ENCODE data around the gene FAM135A.
"Not testable (repeated sequence)": the region's sequence is repeated elsewhere in the genome, so short reads cannot be mapped to it uniquely, and the experiment has no call there.

Gene FAM135A

GRCh38 chr6:70415247-70415646 lies 1.9 kb downstream of the FAM135A start:
- ATAC-seq, result no peak
- no peak overlapping the region for H3K27ac Mint-ChIP-seq

GRCh38 chr6:70415660-70416059 lies 2.4 kb downstream of the FAM135A start:
- Mint-ChIP-seq H3K4me3 (peak overlapping the region; percentile 87), H3K36me3 (peaks cover 14% of the 10 kb centered on the region), H3K4me1 (peaks cover 23% of the 10 kb centered on the region), H3K9me3 (no peaks in the 10 kb centered on the region), H3K27ac (no peak overlapping the region)
- DNase-seq (ENCODE audit: low spot score in 2 of 2) (no peak), ATAC-seq (no peak)

More at GRCh38 chr6:70415247-70415646, 1.9 kb downstream of the FAM135A start:
- peaks cover 23% of the 10 kb centered on the region for H3K4me1 Mint-ChIP-seq
- peaks cover 14% of the 10 kb centered on the region for H3K36me3 Mint-ChIP-seq
- peak overlapping the region; percentile 87 for H3K4me3 Mint-ChIP-seq
- no peaks in the 10 kb centered on the region for H3K9me3 Mint-ChIP-seq
- DNase-seq (ENCODE audit: low spot score in 2 of 2), result no peak

DNA sequence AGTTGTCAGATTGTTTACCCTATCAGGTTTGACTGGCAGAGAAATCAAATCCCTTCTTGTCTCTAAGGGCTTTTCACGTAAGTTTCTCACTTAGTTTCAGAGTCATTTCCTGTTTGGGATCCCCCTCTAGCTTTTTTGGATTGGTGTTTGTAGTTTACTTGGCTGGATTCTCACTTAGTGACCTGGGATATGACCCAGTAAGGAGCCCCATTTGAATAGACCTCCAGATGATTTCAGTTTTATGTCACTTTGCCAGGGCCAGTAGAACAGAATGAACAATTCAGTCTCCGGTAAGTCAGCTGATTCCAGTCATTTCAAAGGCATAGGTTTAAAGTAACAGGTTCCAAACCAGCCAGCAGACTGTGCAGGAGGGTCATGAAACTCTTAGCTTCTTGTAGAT lies 8.2 kb downstream of the FAM135A start:
- Mint-ChIP-seq H3K27ac (no peak overlapping the region), H3K36me3 (peaks cover 5% of the 10 kb centered on the region), H3K4me3 (no peak overlapping the region), H3K4me1 (no peaks in the 10 kb centered on the region), H3K9me3 (no peaks in the 10 kb centered on the region)
- ATAC-seq (no peak), DNase-seq (ENCODE audit: low spot score in 2 of 2) (no peak)

GRCh38 chr6:70423189-70424134 lies 10.2 kb downstream of the FAM135A start:
- no peak for DNase-seq (ENCODE audit: low spot score in 2 of 2)
- Mint-ChIP-seq H3K4me3 (no peak overlapping the region), H3K27ac (no peak overlapping the region), H3K36me3 (peaks cover 7% of the 10 kb centered on the region), H3K4me1 (no peaks in the 10 kb centered on the region), H3K9me3 (no peaks in the 10 kb centered on the region)
- ATAC-seq, result no peak

DNA sequence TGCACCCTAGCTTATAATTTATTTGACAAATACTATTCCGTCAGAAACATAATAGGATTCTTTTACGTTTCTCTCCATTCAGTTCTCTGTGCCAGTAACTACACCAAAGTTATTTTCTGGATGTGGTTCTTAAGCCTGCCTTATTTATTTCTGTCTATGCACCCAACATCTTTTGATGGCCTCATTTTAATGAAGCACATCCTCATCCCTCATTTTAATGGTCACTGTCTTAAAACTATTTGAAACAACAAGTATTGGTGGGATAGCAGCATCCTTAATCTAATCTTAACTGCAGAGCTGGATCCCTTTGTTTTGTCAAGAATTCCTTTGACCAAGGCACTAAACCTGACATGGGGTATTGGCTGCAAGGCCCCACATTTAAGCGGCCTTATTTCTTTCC lies 11.0 kb downstream of the FAM135A start:
- Mint-ChIP-seq H3K4me1 (no peaks in the 10 kb centered on the region), H3K27ac (no peak overlapping the region), H3K4me3 (no peak overlapping the region), H3K36me3 (peaks cover 7% of the 10 kb centered on the region), H3K9me3 (no peaks in the 10 kb centered on the region)
- ATAC-seq, result no peak
- DNase-seq (ENCODE audit: low spot score in 2 of 2), result no peak

DNA sequence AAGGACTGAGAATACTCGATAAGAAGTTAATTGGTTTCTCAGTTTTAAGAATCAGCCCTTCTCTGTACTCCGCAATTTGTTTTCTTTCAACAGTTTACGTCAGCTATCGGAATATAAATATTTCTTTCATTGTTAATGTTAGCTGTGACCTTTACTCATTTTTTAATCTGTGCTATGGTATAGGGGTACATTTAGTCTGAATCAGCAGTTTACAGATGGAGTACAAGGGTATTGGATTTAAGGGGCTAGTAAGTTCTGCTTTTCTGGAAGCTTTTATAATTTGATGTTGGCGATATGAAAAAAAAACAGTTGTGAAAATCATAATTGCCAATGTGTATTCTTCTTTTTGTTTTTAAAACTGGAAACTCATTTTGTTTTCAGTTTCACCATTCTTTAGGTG lies 23.0 kb downstream of the FAM135A start:
- Mint-ChIP-seq H3K27ac (no peak overlapping the region), H3K4me1 (no peaks in the 10 kb centered on the region), H3K9me3 (no peaks in the 10 kb centered on the region), H3K36me3 (no peaks in the 10 kb centered on the region), H3K4me3 (no peak overlapping the region)
- DNase-seq (ENCODE audit: low spot score in 2 of 2) (no peak), ATAC-seq (no peak)

GRCh38 chr6:70445001-70445400 lies 31.7 kb downstream of the FAM135A start:
- no peak for DNase-seq (ENCODE audit: low spot score in 2 of 2)
- no peak overlapping the region for H3K27ac Mint-ChIP-seq
- peaks cover 4% of the 10 kb centered on the region for H3K9me3 Mint-ChIP-seq
- H3K4me3 Mint-ChIP-seq, result no peak overlapping the region
- H3K4me1 Mint-ChIP-seq, result no peaks in the 10 kb centered on the region
- ATAC-seq, result no peak
- no peaks in the 10 kb centered on the region for H3K36me3 Mint-ChIP-seq

- not testable (repeated sequence) for H3K4me3 Mint-ChIP-seq; H3K36me3 Mint-ChIP-seq; ATAC-seq; DNase-seq (ENCODE audit: low spot score in 2 of 2); H3K9me3 Mint-ChIP-seq; H3K27ac Mint-ChIP-seq; H3K4me1 Mint-ChIP-seq
Observed at GRCh38 chr6:70447343-70448070, 34.2 kb downstream of the FAM135A start.

- H3K4me1 Mint-ChIP-seq; H3K27ac Mint-ChIP-seq; H3K4me3 Mint-ChIP-seq; DNase-seq (ENCODE audit: low spot score in 2 of 2); ATAC-seq; H3K9me3 Mint-ChIP-seq; H3K36me3 Mint-ChIP-seq: not testable (repeated sequence)
Observed at GRCh38 chr6:70453899-70454298, 40.6 kb downstream of the FAM135A start.

DNA sequence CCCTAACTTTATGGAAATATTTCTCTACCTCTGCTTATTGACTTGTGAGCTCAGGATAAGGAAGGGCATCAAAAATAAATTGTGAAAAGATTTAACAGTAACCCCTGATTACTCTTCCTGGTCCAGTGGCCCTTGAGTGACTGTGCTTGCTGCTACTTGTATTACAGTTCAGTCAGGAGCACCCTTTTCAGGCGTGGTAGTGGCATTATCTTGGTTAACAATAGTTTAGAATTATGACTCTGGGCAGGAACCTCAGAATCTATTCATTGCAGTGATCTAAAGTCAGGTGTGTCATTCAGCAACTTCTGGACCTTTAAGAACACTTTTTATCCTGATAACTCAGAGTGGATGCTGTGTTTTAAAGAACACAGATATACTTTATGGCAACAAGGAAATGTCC lies 43.4 kb downstream of the FAM135A start:
- Mint-ChIP-seq H3K9me3 (no peaks in the 10 kb centered on the region), H3K4me3 (no peak overlapping the region), H3K36me3 (no peaks in the 10 kb centered on the region), H3K27ac (no peak overlapping the region), H3K4me1 (peaks cover 10% of the 10 kb centered on the region)
- DNase-seq (ENCODE audit: low spot score in 2 of 2) (no peak), ATAC-seq (no peak)

- DNase-seq (ENCODE audit: low spot score in 2 of 2), result no peak
- Mint-ChIP-seq H3K9me3 (no peaks in the 10 kb centered on the region), H3K4me1 (peaks cover 5% of the 10 kb centered on the region)
Observed at GRCh38 chr6:70459235-70459634, 45.9 kb downstream of the FAM135A start.

GRCh38 chr6:70459699-70460098 lies 46.4 kb downstream of the FAM135A start:
- DNase-seq (ENCODE audit: low spot score in 2 of 2); ATAC-seq; H3K36me3 Mint-ChIP-seq; H3K4me1 Mint-ChIP-seq; H3K27ac Mint-ChIP-seq; H3K9me3 Mint-ChIP-seq; H3K4me3 Mint-ChIP-seq: not testable (repeated sequence)

More at GRCh38 chr6:70459235-70459634, 45.9 kb downstream of the FAM135A start:
- no peak for ATAC-seq
- no peak overlapping the region for H3K27ac Mint-ChIP-seq
- no peaks in the 10 kb centered on the region for H3K36me3 Mint-ChIP-seq
- H3K4me3 Mint-ChIP-seq, result no peak overlapping the region

DNA sequence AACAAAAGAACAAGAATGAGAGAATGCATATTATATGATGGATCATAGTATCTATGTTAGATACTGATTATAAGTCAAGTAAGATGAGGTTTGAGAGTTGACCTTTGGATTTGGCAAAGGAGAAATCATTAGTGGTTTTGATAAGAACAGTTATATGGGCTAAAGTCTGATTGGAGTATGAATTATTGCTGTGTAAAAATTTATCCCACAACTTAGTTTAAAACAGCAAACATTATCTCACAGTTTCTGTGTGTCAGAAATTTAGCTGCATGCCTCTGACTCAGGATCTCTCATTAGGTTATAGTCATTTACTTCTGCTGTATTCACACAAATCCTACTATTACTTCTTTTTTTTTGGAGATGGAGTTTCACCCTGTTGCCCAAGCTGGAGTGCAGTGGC lies 56.7 kb downstream of the FAM135A start:
- H3K27ac Mint-ChIP-seq, result no peak overlapping the region
- H3K4me1 Mint-ChIP-seq, result no peaks in the 10 kb centered on the region
- no peaks in the 10 kb centered on the region for H3K9me3 Mint-ChIP-seq
- H3K4me3 Mint-ChIP-seq, result no peak overlapping the region
- no peak for DNase-seq (ENCODE audit: low spot score in 2 of 2)
- no peak for ATAC-seq
- no peaks in the 10 kb centered on the region for H3K36me3 Mint-ChIP-seq

DNA sequence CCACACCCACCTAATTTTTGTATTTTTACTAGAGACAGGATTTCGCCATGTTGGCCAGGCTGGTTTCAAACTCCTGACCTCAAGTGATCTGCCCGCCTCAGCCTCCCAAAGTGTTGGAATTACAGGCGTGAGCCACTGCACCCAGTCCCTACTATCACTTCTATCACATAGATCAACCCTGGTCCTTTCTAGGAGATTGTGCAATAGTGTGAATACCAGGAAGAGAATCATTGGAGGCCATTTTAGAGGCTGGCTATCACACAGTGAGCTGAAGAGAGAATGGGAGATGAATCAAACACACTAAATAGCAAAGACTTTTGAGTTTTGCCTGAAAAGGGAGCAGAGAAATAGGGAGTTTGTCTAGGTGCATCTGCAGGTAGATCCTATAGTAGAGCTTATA lies 57.2 kb downstream of the FAM135A start:
- H3K36me3 Mint-ChIP-seq; DNase-seq (ENCODE audit: low spot score in 2 of 2); H3K9me3 Mint-ChIP-seq; H3K4me3 Mint-ChIP-seq; H3K27ac Mint-ChIP-seq; H3K4me1 Mint-ChIP-seq; ATAC-seq: not testable (repeated sequence)

- no peak for DNase-seq (ENCODE audit: low spot score in 2 of 2)
- Mint-ChIP-seq H3K27ac (no peak overlapping the region), H3K4me3 (no peak overlapping the region), H3K4me1 (no peaks in the 10 kb centered on the region), H3K36me3 (peaks cover 14% of the 10 kb centered on the region), H3K9me3 (no peaks in the 10 kb centered on the region)
- no peak for ATAC-seq
Observed at GRCh38 chr6:70474751-70475150, 61.4 kb downstream of the FAM135A start.

GRCh38 chr6:70479236-70479635 lies 65.9 kb downstream of the FAM135A start:
- DNase-seq (ENCODE audit: low spot score in 2 of 2) (no peak), ATAC-seq (no peak)
- Mint-ChIP-seq H3K36me3 (peaks cover 21% of the 10 kb centered on the region), H3K4me1 (no peaks in the 10 kb centered on the region), H3K4me3 (no peak overlapping the region), H3K9me3 (no peaks in the 10 kb centered on the region), H3K27ac (no peak overlapping the region)

All from stimulated activated effector memory CD8-positive, alpha-beta T cell treated with anti-CD3 and anti-CD28 coated beads, Interleukin-12 subunit alpha, Interleukin-12 subunit beta, amount 100 ng/mL, for 72 hours (primary cell).